ENCODE data around the gene SWT1.

GRCh38 chr1:185337246-185337645 lies 180.3 kb downstream of the SWT1 start:
- no peak for TF ChIP-seq EZH2 (IDR thresholded peaks at IDR 0.05; ENCODE audit: insufficient read depth, poor library complexity, severe bottlenecking)
- TF ChIP-seq EZH2phosphoT487 (IDR thresholded peaks at IDR 0.05; ENCODE audit: insufficient read depth, low read depth), result no peak

Measured in GM23248 (cell line).